Fibroblast of peridontal ligament (primary cell): ENCODE measurements around the gene ADGRL1.
"Not testable (repeated sequence)": the region's sequence is repeated elsewhere in the genome, so short reads cannot be mapped to it uniquely, and the experiment has no call there.

Experiments
- DNase-seq: peaks from one replicate; pipeline ENCODE4 v3.0.0-alpha.2; 2010; ENCODE audit errors: extremely low read depth

ADGRL1 gene

DNA sequence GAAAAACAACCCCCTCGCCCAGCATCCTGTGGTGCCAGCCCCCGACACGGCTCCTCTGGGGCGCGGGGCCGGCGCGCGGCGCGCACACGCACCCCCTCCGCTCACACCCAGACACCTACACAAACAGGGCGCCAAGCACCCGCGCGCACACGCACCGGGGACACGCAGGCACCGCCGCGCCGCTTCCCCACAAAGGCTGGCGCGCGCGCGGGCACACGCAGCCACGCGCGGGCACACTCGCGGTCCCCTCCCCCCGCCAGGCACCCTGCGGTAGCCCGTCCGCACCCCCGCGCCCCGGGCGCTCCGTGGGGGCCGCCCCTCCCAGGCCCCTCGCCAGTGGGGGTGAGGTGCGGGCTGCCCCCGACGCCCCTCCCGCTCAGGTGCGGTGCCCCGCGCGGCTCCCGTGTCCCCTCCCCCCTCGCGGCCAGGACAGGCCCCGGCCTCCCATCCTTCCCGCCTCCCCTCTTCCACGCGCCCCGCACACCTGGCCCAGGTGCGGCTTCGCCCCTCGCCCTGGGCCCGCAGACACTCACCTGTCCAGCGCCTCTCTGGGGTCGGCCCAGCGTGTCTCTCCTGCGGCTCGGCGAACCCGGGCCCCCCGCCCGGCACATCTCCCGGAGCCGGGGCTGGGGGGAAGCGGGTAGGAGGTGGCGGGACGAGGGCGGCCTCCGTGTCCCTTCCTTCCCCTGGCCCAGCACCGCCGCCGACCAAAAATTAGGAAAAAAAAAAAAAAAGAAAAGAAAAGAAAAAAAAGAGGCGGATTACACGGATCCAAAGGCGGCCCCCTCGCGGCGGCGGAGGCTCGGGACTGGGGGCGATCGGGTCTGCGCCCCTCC, at the start of gene ADGRL1:
Gene ADGRL1 (minus strand): TSS at position 718 of the 836 bp plus-strand sequence. CDS start 22,567 bp downstream, outside the sequence.
- DNase-seq: not testable (repeated sequence)

- DNase-seq: not testable (repeated sequence)
These were observed 49.3 kb upstream of the ADGRL1 start for GRCh38 chr19:14255316-14255715.

DNA sequence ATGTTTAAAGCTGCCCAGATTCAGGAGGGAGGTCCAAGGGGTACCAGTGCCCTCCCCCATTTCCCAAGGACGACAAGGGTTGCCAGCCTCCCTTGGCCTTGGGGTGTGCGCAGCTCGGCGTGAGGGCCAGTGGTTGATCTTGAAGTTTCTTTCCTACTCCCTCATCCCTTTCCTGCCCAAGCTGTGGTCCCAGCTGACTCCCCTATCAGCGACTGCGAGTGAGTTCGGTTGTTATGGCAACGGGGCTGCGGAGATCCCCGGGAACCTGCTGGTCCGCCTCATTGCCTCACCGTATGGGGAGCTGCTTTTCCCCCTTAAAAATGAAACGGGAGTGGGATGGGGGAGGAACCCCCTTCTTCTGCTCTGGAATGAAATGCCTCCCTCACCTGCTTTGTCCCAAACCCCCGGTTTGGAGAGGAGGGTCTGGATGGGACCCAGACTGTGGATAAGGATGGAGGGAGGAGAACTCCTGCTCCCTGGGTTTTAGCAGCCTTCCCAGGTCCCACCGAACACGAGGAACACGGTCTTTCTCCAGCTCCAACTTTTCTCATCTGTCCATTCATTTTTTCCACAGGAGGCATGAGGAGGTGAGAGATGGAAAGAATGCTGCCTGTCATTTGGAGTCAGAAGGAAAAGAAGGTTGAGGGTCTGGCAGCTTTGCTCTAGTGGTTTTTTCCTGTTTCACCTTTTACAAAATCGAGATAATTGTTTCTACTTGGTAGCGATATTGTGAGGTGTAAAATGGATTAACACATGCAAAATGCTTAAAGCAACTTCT, 48.0 kb upstream of the ADGRL1 start:
- DNase-seq: not testable (repeated sequence)

DNA sequence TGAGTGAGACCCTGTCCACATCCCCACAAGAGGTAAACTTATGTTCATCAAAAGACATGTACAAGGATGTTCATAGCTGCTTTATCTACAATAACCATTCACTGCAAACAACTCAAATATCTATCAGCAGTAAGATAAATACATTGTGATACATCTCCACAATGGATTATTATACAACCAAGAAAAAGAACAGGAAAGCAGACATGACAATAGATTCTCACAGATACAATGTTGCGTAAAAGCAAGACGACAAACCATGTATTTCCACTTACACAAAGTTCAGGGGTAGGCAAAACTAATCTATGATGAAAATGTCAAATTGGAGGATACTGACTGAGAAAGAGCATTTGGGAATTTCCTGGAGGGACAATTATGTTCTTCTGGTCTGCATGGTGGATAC, 46.2 kb upstream of the ADGRL1 start:
- DNase-seq: not testable (repeated sequence)

- DNase-seq: no peak
These were observed 44.9 kb upstream of the ADGRL1 start for GRCh38 chr19:14250870-14251269.

DNA sequence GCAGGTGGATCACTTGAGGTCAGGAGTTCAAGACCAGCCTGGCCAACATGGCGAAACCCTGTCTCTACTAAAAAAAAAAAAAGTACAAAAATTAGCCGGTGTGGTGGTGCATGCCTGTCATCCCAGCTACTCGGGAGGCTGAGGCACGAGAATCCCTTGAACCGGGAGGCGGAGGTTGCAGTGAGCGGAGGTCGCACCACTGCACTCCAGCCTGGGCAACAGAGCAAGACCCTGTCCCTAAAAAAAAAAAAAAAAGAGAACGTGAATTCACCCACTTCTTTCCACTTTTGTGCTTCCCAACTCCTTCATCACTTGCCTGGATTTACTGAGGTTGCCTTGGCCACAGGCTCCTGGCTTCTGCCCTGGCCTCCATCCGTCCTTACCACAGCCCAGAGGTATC, 44.3 kb upstream of the ADGRL1 start:
- not testable (repeated sequence) for DNase-seq

DNA sequence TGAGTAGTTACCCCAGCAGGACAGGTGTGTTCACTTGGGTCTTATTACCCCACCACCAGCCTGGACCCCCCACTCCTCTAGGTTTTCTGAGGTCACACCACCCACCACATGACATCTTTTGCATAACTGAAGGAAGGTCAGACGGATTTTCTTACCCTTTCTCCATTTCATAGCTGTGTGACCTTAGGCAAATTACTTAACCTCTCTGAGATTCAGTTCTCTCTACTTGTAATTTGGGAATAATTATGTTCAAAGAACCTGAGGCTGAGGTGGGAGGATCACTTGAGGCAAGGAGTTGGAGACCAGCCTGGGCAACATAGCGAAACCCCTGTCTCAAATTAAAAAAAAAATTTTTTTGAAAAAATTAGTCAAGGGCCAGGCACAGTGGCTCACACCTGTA, 43.9 kb upstream of the ADGRL1 start:
- DNase-seq: not testable (repeated sequence)

- not testable (repeated sequence) for DNase-seq
These were observed 43.2 kb upstream of the ADGRL1 start for GRCh38 chr19:14249012-14249754.

- no peak for DNase-seq
These were observed 42.6 kb upstream of the ADGRL1 start for GRCh38 chr19:14248578-14249011.

DNA sequence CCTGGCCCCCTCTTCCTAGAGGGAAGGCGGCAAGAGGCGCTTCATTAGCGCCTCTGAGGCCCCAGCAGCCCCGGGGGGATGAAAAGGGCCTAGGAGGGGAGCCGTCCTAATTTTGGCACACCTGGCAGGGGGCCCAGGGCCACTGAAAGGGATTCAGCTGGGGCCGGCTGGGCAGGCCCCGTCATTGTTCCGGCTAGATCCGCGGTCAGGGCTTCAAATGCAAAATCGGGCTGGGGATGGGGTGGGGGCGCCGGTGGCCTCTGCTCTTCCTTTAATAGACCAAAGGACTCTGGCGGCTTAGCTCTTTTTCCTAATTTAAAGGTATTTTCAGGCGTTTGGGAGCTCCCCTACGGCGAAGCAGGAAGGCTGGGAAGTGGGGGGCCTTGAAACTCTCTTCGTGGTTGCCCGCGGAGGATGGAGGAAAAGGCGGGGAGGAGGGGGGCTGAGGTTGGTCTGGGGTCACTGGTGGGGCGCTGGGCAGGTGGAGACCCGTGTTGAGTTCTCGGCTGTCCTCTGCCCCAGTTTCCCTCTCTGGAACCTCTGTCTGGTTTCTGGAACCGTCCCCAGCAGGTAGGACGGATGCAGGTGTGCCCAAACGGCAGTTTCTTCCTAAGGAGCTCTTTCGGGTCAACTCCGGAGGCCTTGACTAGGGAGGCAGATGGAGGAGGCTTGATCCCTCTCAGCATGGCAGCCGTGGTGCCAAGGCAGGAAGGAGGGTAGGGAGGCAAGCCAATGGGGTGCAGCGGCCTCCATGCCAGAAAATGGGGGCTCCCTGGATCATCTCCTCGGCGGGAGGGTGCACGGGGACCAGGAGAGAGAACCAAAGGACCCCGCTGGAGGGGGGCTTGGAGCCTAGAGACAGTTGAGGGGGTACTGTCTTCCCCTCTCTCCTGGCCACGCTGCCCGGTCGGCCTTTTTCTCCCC, 41.8 kb upstream of the ADGRL1 start:
- not testable (repeated sequence) for DNase-seq

DNA sequence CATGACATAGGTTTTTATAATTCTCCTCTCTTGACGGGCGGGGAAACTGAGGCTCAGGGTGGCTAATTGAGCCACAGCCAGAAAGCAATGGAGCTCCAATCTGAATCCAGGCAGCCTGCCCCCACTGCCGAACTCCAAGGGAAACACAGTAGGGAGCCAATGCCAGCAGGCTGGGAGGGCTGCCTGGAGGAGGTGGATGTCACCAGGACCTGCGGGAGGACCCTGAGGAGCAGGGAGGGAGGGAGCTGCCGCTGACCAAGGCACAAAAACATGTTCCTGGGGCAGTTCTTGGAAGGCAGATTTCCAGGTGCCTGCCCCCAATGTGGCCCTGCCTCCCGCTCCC, 41.2 kb upstream of the ADGRL1 start:
- not testable (repeated sequence) for DNase-seq

DNA sequence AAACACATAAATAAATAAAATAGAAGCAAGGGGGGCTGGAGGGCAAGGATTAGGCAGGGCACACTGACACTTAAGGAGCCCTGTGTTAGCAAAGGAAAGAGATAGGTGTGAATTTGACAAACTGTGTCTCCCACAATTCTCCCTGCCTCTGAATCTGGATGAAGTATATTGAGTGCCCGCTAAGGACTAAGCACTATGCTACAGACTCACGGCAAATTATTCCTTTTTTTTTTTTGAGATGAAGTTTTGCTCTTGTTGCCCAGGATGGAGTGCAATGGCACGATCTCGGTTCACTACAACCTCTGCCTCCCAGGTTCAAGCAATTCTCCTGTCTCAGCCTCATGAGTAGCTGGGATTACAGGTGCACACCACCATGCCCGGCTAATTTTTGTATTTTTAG, 38.4 kb upstream of the ADGRL1 start:
- DNase-seq: not testable (repeated sequence)

GRCh38 chr19:14243718-14244117, 37.7 kb upstream of the ADGRL1 start:
- DNase-seq: not testable (repeated sequence)

GRCh38 chr19:14237014-14237941, 31.3 kb upstream of the ADGRL1 start:
- no peak for DNase-seq

- DNase-seq: not testable (repeated sequence)
These were observed 27.0 kb upstream of the ADGRL1 start for GRCh38 chr19:14232945-14233344.

GRCh38 chr19:14228446-14229071, 22.6 kb upstream of the ADGRL1 start:
- DNase-seq: peak; percentile 16

DNA sequence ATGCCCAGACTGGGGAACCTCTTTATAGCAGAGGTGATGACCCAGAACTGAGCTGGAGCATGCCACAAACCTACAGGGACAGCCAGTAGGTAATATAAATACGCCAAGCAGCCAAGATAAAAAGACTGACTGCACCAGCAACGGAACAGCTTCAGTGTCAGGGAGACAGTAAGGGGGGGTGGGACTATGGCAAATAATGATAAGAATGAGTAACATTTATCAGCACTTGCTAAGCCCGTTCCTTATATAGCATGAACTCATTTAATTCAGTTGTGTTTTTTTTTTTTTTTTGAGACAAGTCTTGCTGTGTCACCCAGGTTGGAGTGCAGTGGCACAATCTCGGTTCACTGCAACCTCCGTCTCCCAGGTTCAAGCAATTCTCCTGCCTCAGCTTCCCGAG, 20.5 kb upstream of the ADGRL1 start:
- DNase-seq: not testable (repeated sequence)

- no peak for DNase-seq
These were observed 16.9 kb upstream of the ADGRL1 start for GRCh38 chr19:14222886-14223285.

DNA sequence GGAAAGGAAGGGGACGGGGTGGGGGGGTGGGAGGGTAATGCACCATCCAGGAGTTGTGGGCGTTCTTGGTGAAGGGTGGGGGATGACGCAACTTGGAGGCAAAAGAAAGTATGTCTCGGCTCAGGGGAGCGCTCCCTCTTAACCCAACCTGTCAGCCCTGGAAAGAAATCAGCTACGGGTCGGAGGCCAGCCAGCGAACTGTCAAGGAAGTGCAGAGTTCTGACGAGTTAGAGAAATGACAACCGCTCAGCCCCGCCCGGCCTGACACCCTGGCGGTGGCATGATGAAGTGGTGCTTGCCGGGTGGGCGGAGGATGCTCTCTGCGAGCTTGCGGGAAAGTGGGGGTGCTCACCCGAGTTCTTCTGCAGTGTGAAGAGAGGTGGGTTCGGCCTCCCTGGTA, 15.4 kb upstream of the ADGRL1 start:
- DNase-seq: not testable (repeated sequence)
